GM18520 (cell line): ENCODE data around the gene SARNP.

Experiments
- ATAC-seq: cut with Tn5 transposase; IDR thresholded peaks from one replicate; pipeline ENCODE4 v1.9.1; 2021; ENCODE audit not compliant: unreplicated experiment

SARNP gene

GRCh38 chr12:55711786-55712553, 105.6 kb downstream of the SARNP start:
- no peak for ATAC-seq

DNA sequence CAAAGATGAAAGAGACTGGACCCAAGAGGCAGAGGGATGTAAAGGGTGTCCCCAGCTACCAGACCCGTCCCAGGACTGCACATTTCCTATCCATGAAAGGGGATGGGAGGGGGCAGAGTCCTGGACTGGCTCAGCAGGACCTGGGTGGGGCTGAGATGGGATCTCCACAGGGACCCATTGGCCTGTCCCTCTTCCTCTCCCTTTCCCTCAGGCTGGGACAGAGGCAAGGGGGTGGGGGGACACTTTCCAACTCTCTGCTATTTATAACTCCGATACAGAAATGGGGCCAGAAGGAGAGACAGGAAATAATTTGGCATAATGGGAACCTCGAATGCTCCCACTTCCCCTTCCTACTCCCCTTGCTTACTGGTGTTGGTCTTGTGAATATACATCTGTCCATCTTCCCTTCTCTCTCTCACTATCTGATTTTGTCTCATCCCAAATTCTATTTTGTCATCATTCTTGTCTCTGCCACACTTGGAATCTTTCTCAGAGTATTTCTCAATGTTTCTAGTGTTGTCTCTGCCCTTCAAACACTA, 108.8 kb downstream of the SARNP start:
- no peak for ATAC-seq

DNA sequence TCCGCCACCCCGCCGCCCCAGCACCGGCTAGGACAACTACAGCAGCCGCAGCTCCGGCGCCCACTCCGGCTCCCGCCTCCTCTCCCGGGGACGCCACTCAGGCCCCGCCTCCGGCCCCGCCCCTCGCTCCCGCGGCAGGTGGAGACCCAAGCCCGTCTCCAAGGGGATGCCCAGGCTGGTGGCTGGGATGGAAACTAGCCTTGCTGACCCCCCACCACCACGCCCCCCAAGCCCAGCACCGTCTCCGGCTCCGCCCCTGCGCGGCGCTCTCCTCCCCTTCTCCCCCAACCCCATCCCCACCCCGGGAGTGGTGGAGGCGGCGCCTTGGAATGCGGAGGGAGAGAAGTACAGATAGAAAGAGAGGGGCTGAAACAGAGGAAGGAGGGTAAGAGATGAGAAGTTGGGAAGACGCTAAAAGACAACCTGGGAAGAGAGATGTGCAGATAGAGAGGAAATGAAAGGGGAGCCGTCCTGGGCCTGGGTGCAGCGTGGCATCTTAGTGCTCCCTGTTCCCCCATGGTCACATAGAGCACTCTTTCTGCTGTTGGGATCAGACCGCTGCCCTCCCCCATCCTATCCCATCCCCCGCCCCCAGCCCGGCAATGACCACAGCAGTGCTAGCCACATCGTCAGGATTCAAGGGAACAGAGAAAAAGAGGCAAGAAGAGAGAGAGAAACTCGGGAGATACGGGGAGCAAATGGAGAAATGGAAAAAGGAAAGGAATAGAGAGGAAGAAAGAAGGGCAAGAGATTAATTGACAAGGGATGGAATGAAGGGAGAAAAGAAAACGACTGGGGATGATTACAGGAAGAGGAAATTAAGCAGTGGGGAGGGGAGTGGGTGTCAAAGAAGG, 109.5 kb downstream of the SARNP start, which contains the start of gene ITGA7:
Gene ITGA7 (minus strand): TSS at position 64 of the 854 bp plus-strand sequence. CDS start 222 bp downstream, outside the sequence.
- ATAC-seq, result no peak
